ENCODE results near the gene TMEM132D. TPM values are rescaled to one million over a fixed set of nuclear protein-coding genes. Genes with fewer than 3 reads are reported as not detected.

Gene TMEM132D
- under 0.01 TPM in 1 of 2 replicates, not detected in the other for total RNA-seq

DNA sequence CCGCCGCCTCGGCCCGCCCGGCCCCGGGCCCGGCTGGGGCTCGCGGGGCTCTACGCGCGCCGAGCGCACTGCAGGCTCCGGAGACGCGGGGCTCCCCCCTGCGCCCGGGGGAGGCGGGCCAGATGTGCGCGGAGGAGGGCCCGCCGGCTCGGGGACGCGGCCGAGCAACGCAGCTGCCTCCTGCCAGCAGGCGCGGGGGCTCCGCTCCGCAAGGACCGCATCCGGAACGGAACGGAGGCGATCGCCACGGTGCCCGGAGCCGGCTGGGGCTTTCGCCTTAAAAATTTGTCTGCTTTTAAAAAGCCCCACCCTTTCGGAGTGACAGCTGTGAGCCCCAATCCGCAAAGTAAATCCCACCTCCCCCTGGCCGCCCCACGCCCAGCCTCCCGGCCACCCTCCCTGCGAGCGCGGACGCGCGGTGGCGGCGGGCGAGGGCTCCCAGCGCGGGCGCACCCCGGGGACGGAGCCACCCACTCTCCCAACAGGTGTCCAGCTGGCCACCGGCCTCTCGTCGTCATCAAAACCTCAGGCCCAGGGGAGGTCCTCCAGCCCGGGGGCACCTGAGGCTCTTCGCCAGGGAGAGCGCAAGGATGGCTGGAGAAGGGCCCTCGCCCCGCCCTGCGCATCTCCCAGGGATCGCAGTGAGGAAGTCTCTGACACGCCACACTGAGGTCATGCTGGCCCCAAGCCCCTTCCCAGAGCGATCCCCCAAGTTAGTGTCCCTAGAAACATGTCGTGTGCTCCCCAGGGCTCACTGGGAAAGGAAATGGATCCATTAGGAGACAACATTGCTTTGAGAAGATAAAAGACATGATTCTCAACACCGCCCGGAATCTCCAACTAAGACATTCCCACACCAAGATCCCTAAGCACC, at the start of gene TMEM132D:
TSS of gene TMEM132D (minus strand) at position 70 of the 874 bp plus-strand sequence.

